Endothelial cell of umbilical vein (primary cell): ENCODE data around the gene NEAT1. TPM values are rescaled to one million over a fixed set of nuclear protein-coding genes. Genes with fewer than 3 reads are reported as not detected.

ENCODE experiments used
- BruUV-seq: library from RNA; stranded (reverse); fragments of 400-500 nt; replicated peaks from 2 replicates; lab custom pipeline; 2021; lab: Mats Ljungman, UMichigan
- CTCF ChIA-PET: fragments of 300-600, 350-600 bp; sonication (Branson Sonifier 250); formaldehyde crosslinking; loops from one replicate; lab custom pipeline; 2021; ENCODE audit warnings: antibody characterized with exemption, inconsistent platforms; lab: Charles Lee
- POLR2A ChIA-PET: fragments of 300-600, 350-600 bp; sonication (Branson Sonifier 250); formaldehyde crosslinking; loops from one replicate; lab custom pipeline; 2021; ENCODE audit warnings: antibody characterized with exemption, inconsistent platforms; lab: Charles Lee
- DNase-seq: peaks from one replicate; pipeline ENCODE4 v3.0.0-alpha.2; 2011; ENCODE audit warnings: low read depth, low spot score
- FAIRE-seq: peaks from 2 replicates; lab custom pipeline; 2011; peaks lifted over from hg19 to GRCh38; lab: Jason Lieb, UNC
- H2AFZ ChIP-seq: 2 replicates; pipeline ENCODE4 v1.6.0; 2012; ENCODE audit warnings: low read depth, low read length, control low read depth, inconsistent platforms
- H3K27ac ChIP-seq: 2 replicates; pipeline ENCODE4 v1.5.1; 2011; ENCODE audit warnings: low read depth, mild to moderate bottlenecking, control low read depth, low read length, moderate library complexity; ENCODE audit not compliant: insufficient read depth
- H3K27me3 ChIP-seq, 2 experiments: 2 replicates each; pipeline versions ENCODE4 v1.6.0 to v1.6.1; 2011; ENCODE audit warnings: low read length in 2 of 2, mixed read lengths in 1 of 2; ENCODE audit not compliant: control insufficient read depth in 2 of 2, insufficient read depth in 2 of 2
- H3K36me3 ChIP-seq, 2 experiments: 2 replicates in 1 of 2; 3 replicates in 1 of 2; pipeline ENCODE4 v1.5.1; 2011; ENCODE audit warnings: low read length in 2 of 2, mild to moderate bottlenecking in 1 of 2, moderate library complexity in 1 of 2; ENCODE audit not compliant: control insufficient read depth in 2 of 2, insufficient read depth in 2 of 2; ENCODE audit errors: extremely low read depth in 1 of 2
- H3K4me1 ChIP-seq: 3 replicates; pipeline ENCODE4 v1.5.1; 2011; ENCODE audit warnings: mild to moderate bottlenecking, low read length; ENCODE audit not compliant: control insufficient read depth, insufficient read depth; ENCODE audit errors: extremely low read depth
- H3K4me2 ChIP-seq: 2 replicates; pipeline ENCODE4 v1.6.1; 2011; ENCODE audit warnings: low read length, control low read depth, mixed read lengths; ENCODE audit not compliant: insufficient read depth
- H3K4me3 ChIP-seq, 3 experiments: fragments of 200-600 bp in 1 of 3; sonication (generic), shearing (Covaris generic) in 1 of 3; replicated peaks in 1 of 3; 2 replicates each; pipeline ENCODE4 v1.5.1; 2011 to 2016; ENCODE audit warnings: control low read depth in 3 of 3, low read length in 3 of 3, mild to moderate bottlenecking in 2 of 3, inconsistent platforms in 1 of 3, low read depth in 1 of 3, moderate library complexity in 1 of 3; ENCODE audit not compliant: insufficient read depth in 1 of 3
- H3K79me2 ChIP-seq: 2 replicates; pipeline ENCODE4 v1.6.0; 2012; ENCODE audit warnings: low read length, inconsistent platforms; ENCODE audit not compliant: control insufficient read depth, insufficient read depth
- H3K9ac ChIP-seq: replicated peaks from 2 replicates; pipeline ENCODE3; 2011; ENCODE audit warnings: low read length, control low read depth; ENCODE audit not compliant: insufficient read depth; ENCODE audit errors: extremely low read depth
- H3K9me1 ChIP-seq: replicated peaks from 3 replicates; pipeline ENCODE4 v1.6.0; 2011; ENCODE audit warnings: mild to moderate bottlenecking, low read length; ENCODE audit not compliant: control insufficient read depth, insufficient read depth; ENCODE audit errors: extremely low read depth
- H3K9me3 ChIP-seq: replicated peaks from 2 replicates; pipeline ENCODE4 v1.5.1; 2012; ENCODE audit warnings: low read length, inconsistent platforms; ENCODE audit not compliant: control insufficient read depth, insufficient read depth
- H4K20me1 ChIP-seq: replicated peaks from 2 replicates; pipeline ENCODE3; 2011; ENCODE audit warnings: mild to moderate bottlenecking, low read length; ENCODE audit not compliant: control insufficient read depth, insufficient read depth; ENCODE audit errors: extremely low read depth
- CTCF ChIP-seq, 2 donors: IDR thresholded peaks; 1 replicate in 1 of 2; 2 replicates in 1 of 2; pipeline ENCODE4 v1.5.1; 2011; ENCODE audit warnings: low read length in 2 of 2, mild to moderate bottlenecking in 2 of 2, moderate library complexity in 2 of 2, control low read depth in 1 of 2, inconsistent platforms in 1 of 2, low read depth in 1 of 2; ENCODE audit not compliant: insufficient read depth in 1 of 2; ENCODE audit errors: extremely low read depth in 1 of 2
- EZH2 ChIP-seq: IDR thresholded peaks from 2 replicates; pipeline ENCODE4 v1.6.1; 2012; ENCODE audit warnings: borderline replicate concordance, low read depth, mild to moderate bottlenecking, moderate library complexity, low read length, inconsistent platforms; ENCODE audit not compliant: severe bottlenecking
- FOS ChIP-seq: IDR thresholded peaks from 2 replicates; pipeline ENCODE4 v1.6.1; 2011; ENCODE audit warnings: mild to moderate bottlenecking, low read length, moderate library complexity, borderline replicate concordance; ENCODE audit not compliant: insufficient read depth
- GATA2 ChIP-seq: IDR thresholded peaks from 2 replicates; pipeline ENCODE4 v1.7.0; 2011; ENCODE audit warnings: low read depth, mild to moderate bottlenecking, moderate library complexity, mixed read lengths, low read length; ENCODE audit not compliant: insufficient read length, insufficient read depth
- JUN ChIP-seq: IDR thresholded peaks from 2 replicates; pipeline ENCODE4 v1.6.1; 2011; ENCODE audit warnings: borderline replicate concordance, low read depth; ENCODE audit not compliant: insufficient read length, insufficient read depth
- MAX ChIP-seq: IDR thresholded peaks from 2 replicates; pipeline ENCODE4 v1.6.1; 2011; ENCODE audit not compliant: insufficient read depth, insufficient read length
- MYC ChIP-seq: IDR thresholded peaks from one replicate; pipeline ENCODE4 v1.6.1; 2011; ENCODE audit warnings: mild to moderate bottlenecking, low read depth, low read length
- POLR2A ChIP-seq: IDR thresholded peaks from 2 replicates; pipeline ENCODE4 v1.6.1; 2012; ENCODE audit warnings: low read depth, mild to moderate bottlenecking, control low read depth, low read length
- POLR2AphosphoS5 ChIP-seq: IDR thresholded peaks from 2 replicates; pipeline ENCODE4 v1.6.1; 2012; ENCODE audit warnings: low read depth, mild to moderate bottlenecking, control low read depth, low read length, moderate library complexity; ENCODE audit not compliant: insufficient read depth
- dilution Hi-C: fragments of 300-500 bp; cut with MboI; formaldehyde crosslinking; loops from one replicate; pipeline ENCODE4 v1.15.0; 2019; ENCODE audit warnings: low sequenced_read_pairs; ENCODE audit not compliant: extremely low pct_ligation_motif_present
- intact Hi-C: fragments of 100-400 bp; cut with micrococcal nuclease; formaldehyde crosslinking; loops from one replicate; pipeline ENCODE4 v1.10.0; 2022
- polyA plus RNA-seq, 4 experiments: library from polyadenylated mRNA; depleted of rRNA in 3 of 4; stranded (reverse) in 3 of 4; unstranded in 1 of 4; fragments of >200 nt; gene quantifications; 2 replicates each; pipeline versions ENCODE4 v1.2.1 to v1.2.3, GENCODE V29; 2011 to 2012; ENCODE audit warnings: missing spikeins in 1 of 4
- total RNA-seq: library from RNA; stranded (reverse); gene quantifications from 2 replicates; pipeline ENCODE4 v1.2.3, GENCODE V29; 2021

NEAT1 gene
- total and polyA plus RNA-seq, 2 donors (not counting 3 experiments of a cell fraction or from before 2014, with no cell fraction given): 34.4 to 957 TPM

GRCh38 chr11:65474864-65475263, 52.3 kb downstream of the NEAT1 start:
- H3K9me1 ChIP-seq: no peaks in the 10 kb centered on the region
- H2AFZ ChIP-seq: no peak overlapping the region
- ChIA-PET POLR2A (interaction anchor here (0.6 to 6.4 kb wide), 4 partner anchors 28 to 52 kb away, joined by 4 to 283 read pairs (median 7); partner anchors contain the start of genes MALAT1 and NEAT1), CTCF (interaction anchor here (0.7 to 7.9 kb wide), 2 partner anchors 19 to 55 kb away, joined by 4 to 247 read pairs; partner anchors contain the start of gene MALAT1)
- H4K20me1 ChIP-seq: no peaks in the 10 kb centered on the region
- DNase-seq (no peak), FAIRE-seq (no peak)
- intact Hi-C loops: no loop called here
- no peak overlapping the region for H3K4me2 ChIP-seq
- H3K27me3 ChIP-seq: no peaks in the 10 kb centered on the region
- dilution Hi-C loops: no loop called here
- TF ChIP-seq POLR2A (no peak), POLR2AphosphoS5 (no peak), FOS (no peak), JUN (no peak), CTCF (IDR thresholded peaks at IDR 0.05; ENCODE audit: extremely low read depth in 1 of 2, insufficient read depth in 1 of 2, low read depth in 1 of 2, low read length in 2 of 2) (no peak), GATA2 (no peak), MYC (no peak), EZH2 (no peak), MAX (no peak)
- no peak overlapping the region for H3K27ac ChIP-seq
- peaks cover 30% of the 10 kb centered on the region for H3K4me1 ChIP-seq
- no peak overlapping the region for H3K9ac ChIP-seq
- BruUV-seq: no TSS peak
- H3K4me3 ChIP-seq: no peak overlapping the region
- no peaks in the 10 kb centered on the region for H3K36me3 ChIP-seq
- H3K79me2 ChIP-seq: peaks cover 22% of the 10 kb centered on the region
- H3K9me3 ChIP-seq: no peaks in the 10 kb centered on the region
